ENCODE measurements around the gene NCR3LG1. TPM values are rescaled to one million over a fixed set of nuclear protein-coding genes. Genes with fewer than 3 reads are reported as not detected.

Gene NCR3LG1
- total RNA-seq, 1 experiment from 2014 or later = 1.4 TPM

- no peaks in the 10 kb centered on the region for H3K27me3 ChIP-seq (ENCODE audit: insufficient read depth, low read length)
- Mint-ChIP-seq H3K27ac (peak overlapping the region in 1 of 3 experiments; percentile 52; a peak in 1 of 7 replicates), H3K27me3 (ENCODE audit: low read depth) (peaks cover 23% of the 10 kb centered on the region), H3K9me3 (no peaks in the 10 kb centered on the region), H3K4me3 (no peak overlapping the region), H3K4me1 (peaks cover 6 to 12% of the 10 kb centered on the region in 2 experiments), H3K36me3 (ENCODE audit: insufficient read depth in 1 of 3, low read depth in 3 of 3) (no peaks in the 10 kb centered on the region; a peak in 1 of 7 replicates)
- no peak overlapping the region for H2BK15ac ChIP-seq (ENCODE audit: low read depth, low read length)
- no peak overlapping the region for H3K9ac ChIP-seq (ENCODE audit: extremely low read depth, insufficient read length, low read length)
- H4K91ac ChIP-seq (ENCODE audit: insufficient read length, low read depth, low read length) = no peak overlapping the region
- H3K14ac ChIP-seq (ENCODE audit: insufficient read depth, low read length) = no peak overlapping the region; the same call in 1 of the 2 replicates
- H3K23me2 ChIP-seq (ENCODE audit: insufficient read length, low read depth, low read length, poor library complexity, severe bottlenecking) = no peaks in the 10 kb centered on the region
- H3K79me1 ChIP-seq (ENCODE audit: insufficient read depth, low read depth, low read length, poor library complexity, severe bottlenecking) = no peaks in the 10 kb centered on the region
- H2BK12ac ChIP-seq (ENCODE audit: insufficient read length, low read depth, low read length) = no peak overlapping the region
- no peak overlapping the region for H4K5ac ChIP-seq (ENCODE audit: insufficient read length, low read depth, low read length)
- H4K20me1 ChIP-seq (ENCODE audit: control insufficient read depth, insufficient read depth, insufficient read length) = no peaks in the 10 kb centered on the region
- H2AK5ac ChIP-seq (ENCODE audit: insufficient read length, low read length) = no peak overlapping the region
- no peak overlapping the region for H2BK20ac ChIP-seq (ENCODE audit: low read depth, low read length, poor library complexity, severe bottlenecking)
- no peak overlapping the region for H4K8ac ChIP-seq (replicated peaks; ENCODE audit: insufficient read length, low read depth, low read length)
- H3K56ac ChIP-seq (ENCODE audit: insufficient read length, low read depth, low read length) = no peak overlapping the region
- H3K9me3 ChIP-seq (ENCODE audit: control insufficient read depth, low read depth, low read length) = no peaks in the 10 kb centered on the region
- H3K79me2 ChIP-seq (ENCODE audit: insufficient read depth, low read length) = no peaks in the 10 kb centered on the region
- H3T11ph ChIP-seq (ENCODE audit: low read length) = no peak overlapping the region
- no peak for TF ChIP-seq CTCF (conservative IDR thresholded peaks at IDR 0.05)
- WGBS (ENCODE audit: extremely low coverage, insufficient read length, low lambda C conversion rate) = no CpG with 5 or more reads among the region's 6 CpGs
- no peak overlapping the region for H2BK120ac ChIP-seq (ENCODE audit: low read depth, low read length, poor library complexity, severe bottlenecking)
- H3K4me1 ChIP-seq (ENCODE audit: insufficient read depth, low read length) = no peaks in the 10 kb centered on the region; the same call in 1 of the 2 replicates
- no peak overlapping the region for H3K27ac ChIP-seq (ENCODE audit: insufficient read length, low read depth, low read length)
- no peak overlapping the region for H3K23ac ChIP-seq (ENCODE audit: insufficient read length, low read depth, low read length)
- no peak overlapping the region for H3K4me2 ChIP-seq (ENCODE audit: insufficient read depth, insufficient read length, low read length)
- H2AFZ ChIP-seq (ENCODE audit: low read length) = no peak overlapping the region
- no peak overlapping the region for H2BK5ac ChIP-seq (ENCODE audit: insufficient read length, low read length)
- no peak overlapping the region for H3K18ac ChIP-seq (ENCODE audit: insufficient read length, low read depth, low read length)
- no peak for DNase-seq
- no peak overlapping the region for H3K4ac ChIP-seq (ENCODE audit: low read depth, low read length)
Observed at GRCh38 chr11:17393472-17393871, 41.9 kb downstream of the NCR3LG1 start.
